RPMI8226 (cell line): ENCODE measurements around the gene FYB1.
"Not testable (repeated sequence)": the region's sequence is repeated elsewhere in the genome, so short reads cannot be mapped to it uniquely, and the experiment has no call there.

Source experiments
- DNase-seq: peaks from one replicate; pipeline ENCODE4 v3.0.0-alpha.2; 2015

The FYB1 gene

DNA sequence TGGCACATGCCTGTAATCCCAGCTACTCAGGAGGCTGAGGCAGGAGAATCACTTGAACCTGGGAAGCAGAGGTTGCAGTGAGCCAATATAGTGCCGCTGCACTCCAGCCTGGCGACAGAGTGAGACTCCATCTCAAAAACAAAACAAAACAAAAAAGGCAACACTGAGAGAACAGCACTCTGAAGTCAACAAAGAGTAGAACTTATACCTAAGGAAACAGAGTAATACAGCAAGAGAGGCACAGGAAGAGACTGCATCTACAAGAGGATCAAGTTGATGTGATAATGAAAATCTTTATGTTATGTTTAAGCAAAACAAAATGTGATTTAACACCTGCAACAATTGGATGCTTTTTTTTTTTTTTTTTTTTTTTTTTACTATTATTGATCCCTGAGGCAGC is 33.1 kb downstream of the FYB1 start:
- no peak for DNase-seq

DNA sequence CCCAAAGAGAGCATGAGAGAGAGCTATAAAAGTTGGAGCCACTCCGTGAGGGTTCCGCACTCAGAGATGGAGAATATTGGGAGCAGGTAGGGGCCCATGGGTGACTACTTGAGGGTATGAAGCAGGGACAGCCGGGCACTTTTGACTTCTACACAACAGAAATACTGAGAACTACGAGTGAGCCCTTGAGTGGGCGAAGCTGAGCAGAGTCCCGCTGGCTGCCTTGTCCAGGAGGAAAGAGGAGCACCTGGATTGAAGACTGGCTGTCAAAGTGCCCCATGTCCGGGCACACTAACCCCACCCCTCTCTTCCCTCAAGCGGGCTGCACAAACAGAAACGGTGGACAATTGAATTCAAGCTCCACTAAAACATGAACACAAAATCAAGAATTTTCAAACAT is 33.6 kb downstream of the FYB1 start:
- no peak for DNase-seq

DNA sequence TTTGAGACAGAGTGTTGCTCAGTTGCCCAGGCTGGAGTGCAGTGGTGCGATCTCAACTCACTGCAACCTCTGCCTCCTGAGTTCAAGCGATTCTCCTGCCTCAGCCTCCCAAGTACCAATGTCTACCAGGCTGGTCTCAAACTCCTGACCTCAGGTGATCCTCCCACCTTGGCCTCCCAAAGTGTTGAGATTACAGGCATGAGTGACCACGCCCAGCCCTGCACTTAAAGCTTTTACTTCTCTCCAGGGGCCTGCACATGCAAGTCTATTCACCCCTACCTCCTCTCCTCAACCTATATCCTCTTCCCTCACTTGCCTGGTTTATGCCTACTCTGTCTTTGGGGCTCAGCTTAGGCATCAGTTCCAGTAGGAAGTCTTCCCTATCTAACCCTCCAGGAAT is 39.8 kb downstream of the FYB1 start:
- not testable (repeated sequence) for DNase-seq

DNA sequence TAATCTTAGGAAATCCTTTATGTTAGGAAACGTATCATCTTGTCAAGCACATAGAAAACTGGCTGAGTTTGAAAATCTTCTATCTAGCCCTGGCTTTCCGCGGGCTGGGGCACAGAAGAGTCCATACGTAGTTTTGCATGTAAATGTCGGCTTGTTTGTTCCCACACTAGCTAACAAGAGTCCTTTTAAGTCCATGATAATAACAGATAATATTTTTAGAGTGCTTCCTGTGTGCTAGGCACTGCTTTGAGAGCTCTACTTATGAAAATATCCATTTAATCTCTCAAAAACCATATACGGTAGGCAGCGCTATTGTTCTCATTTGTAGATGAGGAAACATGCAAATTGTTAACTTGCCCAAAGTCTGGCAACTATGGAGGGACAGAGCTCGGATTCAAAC is 40.5 kb downstream of the FYB1 start:
- no peak for DNase-seq

DNA sequence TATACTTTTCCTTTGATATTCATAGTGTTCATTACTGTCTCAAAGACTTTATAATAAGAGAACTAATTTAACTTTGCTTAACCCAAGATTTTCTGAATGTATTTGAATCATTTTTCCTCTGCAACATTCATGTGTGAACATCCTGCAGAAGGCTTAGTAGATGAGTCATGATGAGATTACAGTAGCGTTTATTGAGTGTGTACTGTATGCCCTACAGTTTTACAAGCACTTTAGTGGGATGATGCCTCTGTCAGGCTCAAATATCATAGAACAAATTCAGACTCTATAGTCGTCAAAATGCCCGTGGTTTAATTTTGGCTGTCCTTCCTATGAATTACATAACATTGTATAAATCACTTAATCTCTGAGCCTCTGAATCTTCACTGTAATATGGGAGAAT is 41.2 kb downstream of the FYB1 start:
- no peak for DNase-seq

DNA sequence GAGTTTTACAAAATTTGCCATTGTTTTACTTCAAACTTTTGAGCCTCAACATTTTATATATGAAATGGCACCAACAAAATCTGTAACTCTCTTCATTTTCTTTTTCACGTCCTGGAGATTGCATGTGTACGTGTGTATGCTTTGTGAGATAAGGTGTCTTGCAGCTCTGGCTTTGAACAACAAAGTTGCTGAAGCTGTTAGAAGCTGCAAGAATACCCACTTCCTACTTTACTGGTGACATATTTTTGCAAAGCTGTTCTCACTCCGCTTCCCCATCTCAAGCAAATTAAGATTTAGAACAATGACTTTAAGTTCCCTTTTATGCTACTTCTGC is 41.8 kb downstream of the FYB1 start:
- DNase-seq = no peak

DNA sequence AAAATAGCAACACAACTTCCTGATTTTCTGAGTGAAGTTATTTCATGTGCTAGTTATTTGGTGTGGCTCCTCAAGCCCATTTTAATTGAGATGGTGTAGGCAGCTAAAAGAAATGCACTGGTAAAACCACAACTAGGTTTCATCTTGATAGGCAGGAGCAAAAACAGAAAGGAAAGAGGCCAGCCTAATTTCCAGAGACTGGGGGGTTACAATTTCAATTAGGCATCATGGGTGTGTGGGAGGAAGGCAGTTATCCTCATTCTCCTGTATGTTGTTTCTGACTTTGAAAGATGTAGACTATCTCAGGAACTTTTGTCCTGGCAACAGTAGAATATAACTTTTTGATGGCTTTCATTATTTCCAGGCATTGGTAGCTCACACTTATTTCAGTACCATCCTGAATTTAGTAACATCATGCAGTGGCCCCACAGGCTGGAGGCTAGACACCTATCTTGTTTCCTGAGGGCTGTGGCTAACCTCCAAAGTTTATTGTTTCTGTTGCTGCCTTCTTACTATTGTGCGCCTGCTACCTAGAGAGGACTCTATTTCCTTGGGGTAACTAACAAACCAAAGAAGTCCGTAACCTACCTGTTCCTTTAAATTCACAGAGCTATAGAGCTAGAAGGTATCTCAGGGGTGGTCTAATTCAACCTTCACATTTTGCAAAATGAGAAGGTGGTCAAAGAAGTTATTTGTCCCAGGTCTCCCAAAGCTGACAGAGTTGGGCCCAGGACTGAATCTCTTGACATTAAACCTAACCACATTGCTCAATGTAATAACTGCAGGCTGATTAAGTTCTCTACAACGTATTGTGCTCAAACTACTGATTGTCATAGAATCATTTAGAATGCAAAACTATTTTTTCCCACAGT is 42.4 kb downstream of the FYB1 start:
- DNase-seq = no peak

DNA sequence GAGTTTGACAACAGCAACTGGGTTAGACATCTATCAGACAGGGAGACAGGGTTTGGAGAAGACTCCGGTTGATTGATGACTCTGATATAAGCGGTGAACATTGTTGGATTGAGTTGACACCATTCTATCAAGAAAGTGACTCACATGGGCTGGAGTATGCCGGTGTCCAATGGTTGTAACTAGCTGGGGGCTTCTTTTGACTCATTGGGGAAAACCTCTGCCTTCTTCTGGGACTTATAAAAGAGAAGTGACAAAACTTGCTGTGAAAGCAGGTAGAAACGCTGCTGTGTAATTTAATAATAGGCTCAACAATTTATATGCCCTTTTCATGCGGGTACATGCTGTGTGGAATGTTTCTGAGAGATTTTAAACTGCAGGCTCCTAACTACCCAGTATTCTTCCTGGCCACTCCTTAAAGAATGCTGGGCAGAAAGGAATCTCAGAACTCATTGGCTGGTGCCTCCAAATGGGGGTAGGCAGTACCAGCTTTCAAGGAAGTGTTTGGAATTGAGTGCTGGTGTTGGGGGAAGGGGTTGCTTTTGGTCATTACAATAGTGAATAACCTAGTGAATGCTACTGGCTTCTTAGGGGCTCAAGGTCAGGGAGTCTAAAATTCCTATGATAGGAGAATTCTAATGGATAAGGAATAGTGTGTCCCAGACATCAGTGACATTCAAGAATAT is 43.9 kb downstream of the FYB1 start:
- DNase-seq = no peak

DNA sequence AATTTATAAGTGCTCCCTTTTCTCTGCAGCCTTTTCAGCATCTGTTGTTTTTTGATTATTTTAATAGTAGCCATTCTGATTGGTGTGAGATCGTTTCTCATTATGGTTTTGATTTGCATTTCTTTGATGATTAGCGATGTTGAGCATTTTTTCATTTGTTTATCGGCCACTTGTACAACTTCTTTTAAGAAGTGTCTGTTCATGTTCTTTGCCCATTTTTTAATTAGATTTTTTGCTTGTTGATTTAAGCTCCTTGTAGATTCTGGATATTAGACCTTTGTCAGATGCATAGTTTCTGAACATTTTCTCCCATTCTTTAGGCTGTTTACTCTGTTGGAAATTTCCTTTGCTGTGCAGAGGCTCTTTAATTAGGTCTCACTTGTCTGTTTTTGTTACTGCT is 46.3 kb downstream of the FYB1 start:
- DNase-seq = no peak

DNA sequence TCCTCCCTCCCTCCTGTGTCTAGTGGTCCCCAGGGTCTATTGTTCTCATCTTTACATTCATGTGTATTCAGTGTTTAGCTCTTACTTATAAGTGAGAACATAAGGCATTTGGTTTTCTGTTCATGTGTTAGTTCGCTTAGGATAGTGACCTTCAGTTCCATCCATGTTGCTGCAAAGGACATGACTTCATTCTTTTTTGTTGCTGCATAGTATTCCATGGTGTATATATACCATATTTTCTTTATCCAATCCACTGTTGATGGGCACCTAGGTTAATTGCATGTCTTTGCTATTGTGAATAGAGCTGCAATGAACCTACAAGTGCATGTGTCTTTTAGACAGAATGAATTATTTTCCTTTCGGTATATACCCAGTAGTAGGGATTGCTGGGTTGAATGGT is 46.8 kb downstream of the FYB1 start:
- DNase-seq = no peak

DNA sequence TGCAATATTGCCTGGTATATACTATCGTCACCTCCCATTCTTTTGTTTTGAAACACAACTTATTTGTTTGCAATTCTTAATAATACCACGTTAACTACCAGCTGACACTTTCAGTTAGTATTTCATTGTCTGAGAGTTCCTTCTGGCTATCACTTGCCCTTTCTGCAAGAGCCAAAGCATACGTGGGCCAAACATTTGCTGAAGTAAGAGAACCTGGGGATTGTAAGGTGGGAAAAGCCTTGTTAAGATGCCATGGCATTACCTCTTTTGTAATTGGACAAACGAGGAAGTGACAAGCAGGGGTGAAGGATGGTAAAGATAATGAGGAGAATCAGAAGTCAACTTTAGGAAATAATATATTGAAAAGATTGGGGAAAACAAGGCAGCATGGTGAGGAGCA is 47.7 kb downstream of the FYB1 start:
- no peak for DNase-seq

DNA sequence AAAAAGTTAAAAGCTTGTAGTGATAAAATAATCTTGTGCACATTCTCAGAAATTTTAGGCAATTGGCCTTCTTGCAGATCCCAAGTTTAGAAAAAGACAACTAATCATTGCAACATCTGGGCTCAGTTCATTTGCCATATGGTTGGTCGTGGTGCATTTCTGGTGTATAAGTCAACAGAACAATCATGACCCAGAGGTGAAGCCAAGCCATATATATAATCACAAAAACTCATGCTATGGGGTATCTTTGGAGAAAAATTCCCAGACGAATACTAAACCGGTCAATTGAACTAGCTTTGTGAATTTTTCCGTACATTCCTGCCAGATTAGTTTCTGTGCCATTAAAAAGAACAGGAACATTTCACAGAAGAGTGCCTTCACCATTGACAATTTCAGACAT is 50.3 kb downstream of the FYB1 start:
- no peak for DNase-seq

DNA sequence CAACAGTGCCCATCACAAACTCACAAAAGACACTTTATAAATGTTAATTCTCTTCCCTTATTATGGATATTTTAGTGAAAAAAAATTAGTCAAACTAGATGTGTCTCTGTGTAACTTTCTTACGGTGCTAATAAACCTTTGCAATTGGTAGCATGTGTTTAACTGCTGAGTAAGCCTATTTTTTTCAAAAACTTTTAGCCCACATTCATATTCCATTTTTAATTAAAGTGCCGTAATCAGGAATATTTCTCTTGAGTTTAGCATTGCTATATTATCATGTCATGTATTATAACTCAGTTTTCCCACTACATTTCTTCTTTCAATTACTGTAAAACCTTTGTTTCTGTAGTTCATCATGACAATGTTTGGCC is 51.4 kb downstream of the FYB1 start:
- no peak for DNase-seq

DNA sequence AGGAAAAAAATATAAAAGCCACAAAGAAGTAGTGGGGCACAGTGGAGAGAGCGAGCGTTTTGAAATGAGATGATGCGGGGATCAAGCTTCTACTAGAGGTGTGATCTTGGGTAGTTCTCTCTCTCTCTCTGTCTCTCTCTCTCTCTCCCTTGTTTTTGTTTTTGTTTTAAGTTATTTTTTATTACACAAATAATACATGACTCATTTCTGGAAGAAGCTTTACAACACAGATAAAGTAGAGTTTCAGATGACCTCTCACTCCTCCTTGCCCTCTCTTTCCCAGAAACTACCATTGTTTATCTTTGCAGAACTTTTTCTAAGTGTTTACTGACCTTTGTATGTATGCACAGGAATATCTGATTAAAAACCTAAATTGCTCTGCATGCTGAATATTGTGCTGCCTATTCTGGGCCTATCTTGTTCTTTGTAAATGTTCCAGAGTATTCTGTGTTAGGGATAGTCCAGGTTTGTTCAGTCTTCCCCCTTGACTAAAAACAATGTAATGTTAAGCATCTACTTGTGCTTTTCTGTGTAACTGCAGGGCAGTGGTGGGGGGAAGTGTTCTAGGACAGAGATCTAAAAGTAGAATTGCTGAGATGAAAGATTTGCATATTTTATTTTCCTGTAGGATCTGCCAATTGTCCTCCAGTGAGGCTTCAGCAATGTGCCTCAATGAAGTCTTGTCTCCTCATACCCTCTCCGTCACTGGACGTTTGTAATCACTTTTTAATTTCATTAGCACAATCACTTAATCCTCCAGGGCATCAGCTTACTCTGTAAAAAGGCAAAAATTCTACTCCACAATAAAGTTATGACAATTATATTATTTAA is 52.0 kb downstream of the FYB1 start:
- no peak for DNase-seq

DNA sequence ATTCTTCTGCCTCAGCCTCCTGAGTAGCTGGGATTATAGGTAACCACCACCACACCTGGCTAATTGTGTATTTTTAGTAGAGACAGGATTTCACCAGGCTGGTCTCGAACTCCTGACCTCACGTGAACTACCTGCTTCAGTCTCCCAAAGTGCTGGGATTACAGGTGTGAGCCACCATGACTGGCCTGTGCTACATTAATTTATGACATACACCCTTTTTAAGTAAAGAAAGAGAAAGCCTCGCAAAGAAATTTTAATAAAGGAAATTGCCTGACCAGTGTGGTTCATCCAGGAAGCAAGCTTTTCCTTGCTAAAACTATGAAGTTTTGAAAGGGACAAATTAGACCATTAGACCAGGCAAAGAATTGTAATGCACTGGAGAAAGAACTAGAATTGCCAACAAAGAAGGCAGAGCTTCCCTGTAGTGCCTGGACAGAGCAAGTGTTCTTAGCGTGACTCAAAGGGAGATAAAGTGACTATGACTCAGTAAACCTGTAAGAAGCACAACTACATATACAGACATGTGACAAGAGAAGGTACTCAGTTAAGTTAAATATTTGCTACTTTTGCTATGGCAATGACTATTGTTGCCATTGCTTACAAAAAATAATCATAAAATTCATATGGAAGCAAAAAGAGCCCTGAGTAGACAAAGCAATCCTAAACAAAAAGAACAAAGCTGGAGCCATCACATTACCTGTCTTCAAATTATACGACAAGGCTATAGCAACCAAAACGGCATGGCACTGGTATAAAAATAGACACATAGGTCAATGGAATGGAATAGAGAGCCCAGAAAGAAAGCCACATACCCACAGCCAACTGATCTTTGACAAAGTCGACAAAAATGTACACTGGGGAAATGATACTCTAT is 54.6 kb downstream of the FYB1 start:
- no peak for DNase-seq

DNA sequence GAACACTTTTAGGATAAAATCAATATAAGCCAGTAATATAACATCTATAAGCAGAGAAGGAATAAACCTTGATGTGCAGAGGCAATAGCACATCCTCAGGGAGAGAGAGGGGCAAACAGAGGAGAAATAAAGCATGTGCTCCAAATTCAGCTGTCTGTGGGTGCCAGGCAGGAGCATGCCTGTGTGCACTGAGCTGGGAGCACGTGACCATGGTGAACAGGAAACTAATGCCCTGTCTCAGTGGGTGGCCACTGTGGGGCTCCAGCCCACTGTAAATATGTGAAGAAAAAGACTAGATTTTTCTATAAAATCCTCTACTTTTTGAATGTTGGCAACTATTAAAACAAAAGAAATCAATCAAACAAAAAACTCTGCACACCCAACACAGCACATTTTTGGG is 55.3 kb downstream of the FYB1 start:
- DNase-seq = no peak

DNA sequence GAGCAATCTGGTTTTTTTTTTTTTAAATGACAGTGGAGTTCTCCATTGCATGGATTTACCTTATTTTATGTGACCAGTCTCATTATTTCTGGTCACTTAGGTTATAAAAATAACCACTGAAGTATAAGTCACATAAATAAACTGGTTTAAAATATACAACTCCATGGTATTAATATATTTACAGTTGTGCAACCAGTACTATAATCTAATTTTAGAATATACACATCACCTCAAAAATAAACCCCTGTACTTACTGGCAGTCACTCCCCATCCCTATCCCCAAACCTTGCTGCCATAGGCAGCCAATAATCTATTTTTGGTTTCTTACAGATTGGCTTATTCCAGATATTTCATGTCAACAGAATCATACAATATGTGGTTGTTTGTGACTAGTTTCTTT is 57.8 kb downstream of the FYB1 start:
- no peak for DNase-seq

DNA sequence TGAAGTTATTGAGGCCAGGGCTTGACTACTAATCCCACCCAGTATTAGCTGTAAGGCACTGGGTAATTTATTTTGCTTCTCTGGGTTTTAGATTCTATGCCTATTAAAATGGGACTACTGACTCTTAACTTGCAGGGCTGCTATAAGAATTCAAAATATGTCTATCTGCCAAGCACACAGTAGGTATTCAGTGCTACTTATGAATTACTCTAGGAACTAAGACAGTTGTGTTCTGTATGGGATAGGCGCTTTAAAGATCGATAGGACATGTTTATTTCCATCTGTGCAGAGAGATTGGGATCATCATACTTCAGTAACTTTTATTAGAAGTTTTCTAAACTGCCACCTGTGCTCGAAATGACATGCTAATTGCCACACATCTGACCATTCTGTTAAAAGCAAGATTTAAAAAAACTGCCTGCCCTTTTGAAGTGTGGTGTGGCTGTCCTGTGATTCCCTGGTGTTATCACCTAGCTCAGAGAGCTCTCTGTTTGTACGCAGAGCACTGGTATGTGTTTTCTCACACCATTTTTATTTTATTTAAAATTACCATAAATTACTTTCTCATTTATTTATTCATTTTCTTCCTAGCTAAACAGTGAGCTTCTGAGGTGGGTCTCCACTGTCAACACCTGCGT is 58.7 kb downstream of the FYB1 start:
- no peak for DNase-seq

DNA sequence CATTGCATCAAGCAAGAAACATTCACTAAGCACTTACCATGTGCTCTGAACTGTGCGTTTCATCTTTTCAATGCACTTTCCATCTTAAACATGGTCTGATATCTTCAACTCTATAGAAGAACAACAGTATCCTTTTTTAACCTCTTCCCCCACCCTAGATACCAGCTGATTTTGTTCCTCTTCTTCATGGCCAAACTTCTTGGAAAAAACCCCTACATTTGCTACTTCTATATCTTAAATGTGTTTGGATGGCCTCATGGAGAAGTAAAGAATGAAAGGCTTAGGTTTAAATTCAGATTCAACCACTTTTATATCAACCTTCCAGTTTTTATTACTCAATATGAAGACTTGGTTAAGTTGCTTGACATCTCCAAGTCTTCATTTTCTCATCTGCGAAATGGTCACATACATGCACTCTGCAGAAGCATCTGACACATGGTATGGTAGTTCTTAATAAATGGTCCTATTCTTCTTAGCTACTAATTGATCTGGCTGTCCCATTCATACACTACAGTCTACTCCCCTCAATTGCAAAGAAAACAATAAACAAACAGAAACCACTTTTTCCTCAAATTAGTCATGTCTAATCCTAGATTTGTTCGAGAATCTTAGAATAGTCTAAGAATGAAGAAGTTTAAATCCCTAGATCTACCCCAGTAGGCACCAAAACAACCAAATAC is 59.4 kb downstream of the FYB1 start:
- DNase-seq = no peak

DNA sequence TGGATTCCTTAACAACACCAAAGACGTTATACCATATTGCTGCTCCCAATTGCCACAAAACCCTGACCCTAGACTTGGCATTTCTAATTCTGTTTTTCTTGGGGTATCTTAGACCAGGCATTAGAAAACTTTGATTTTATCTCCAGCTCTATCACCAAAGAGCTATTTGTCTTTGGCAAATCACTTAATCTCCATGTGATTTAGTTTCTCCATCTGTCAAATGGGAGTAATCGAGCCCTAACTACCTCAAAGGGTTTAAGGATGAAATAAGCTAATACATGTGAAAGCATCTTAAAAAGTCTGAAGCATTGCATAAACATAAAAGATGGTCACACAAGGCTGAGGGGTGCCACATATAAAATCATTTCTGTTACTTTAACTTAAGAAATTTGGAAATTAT is 60.6 kb downstream of the FYB1 start:
- DNase-seq = no peak

DNA sequence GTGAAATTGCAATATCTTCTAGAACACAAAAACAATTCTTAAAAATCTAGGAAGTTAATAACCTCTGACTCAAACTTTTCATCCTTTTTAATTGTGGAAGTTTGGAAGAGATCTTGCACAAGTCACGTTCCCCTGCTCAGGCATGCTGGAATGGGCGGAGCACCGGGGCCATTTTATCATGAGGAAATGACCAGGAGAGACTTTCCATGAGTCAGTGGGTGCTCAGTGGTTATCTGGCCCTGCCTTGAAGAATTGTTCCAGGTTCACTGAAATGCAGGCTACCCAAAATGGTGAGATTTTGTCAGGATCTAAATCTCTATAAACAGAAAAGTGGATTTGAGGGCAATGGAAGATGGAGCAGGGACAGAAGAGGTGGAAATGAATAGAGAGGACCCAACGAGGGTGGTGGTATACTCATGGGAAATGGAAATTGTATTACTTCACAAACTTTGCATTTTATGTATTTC is 61.2 kb downstream of the FYB1 start:
- DNase-seq = no peak

DNA sequence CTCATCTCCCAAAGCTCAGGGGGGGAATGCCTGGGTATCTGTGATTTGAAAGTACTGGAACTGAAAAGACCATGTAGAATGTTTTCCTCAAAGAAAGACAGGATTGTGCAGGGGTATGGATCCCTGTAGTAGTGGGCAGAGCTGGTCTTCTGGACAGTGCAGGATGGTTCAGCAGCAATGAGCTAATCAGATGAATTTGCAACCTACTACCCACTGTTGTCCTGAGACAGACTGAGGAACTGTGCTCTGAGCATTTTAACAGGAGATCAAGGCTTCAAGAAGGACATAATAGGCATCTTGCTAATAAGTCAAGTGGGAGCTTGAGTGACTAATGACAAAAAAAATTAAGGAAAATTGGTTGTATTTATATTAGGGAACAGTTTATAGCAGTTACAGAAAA is 61.7 kb downstream of the FYB1 start:
- DNase-seq = no peak
